ENCODE data around the gene HMX3. TPM values are rescaled to one million over a fixed set of nuclear protein-coding genes. Genes with fewer than 3 reads are reported as not detected.

The HMX3 gene
- total RNA-seq, 1 donor from 2014 or later: not detected

DNA sequence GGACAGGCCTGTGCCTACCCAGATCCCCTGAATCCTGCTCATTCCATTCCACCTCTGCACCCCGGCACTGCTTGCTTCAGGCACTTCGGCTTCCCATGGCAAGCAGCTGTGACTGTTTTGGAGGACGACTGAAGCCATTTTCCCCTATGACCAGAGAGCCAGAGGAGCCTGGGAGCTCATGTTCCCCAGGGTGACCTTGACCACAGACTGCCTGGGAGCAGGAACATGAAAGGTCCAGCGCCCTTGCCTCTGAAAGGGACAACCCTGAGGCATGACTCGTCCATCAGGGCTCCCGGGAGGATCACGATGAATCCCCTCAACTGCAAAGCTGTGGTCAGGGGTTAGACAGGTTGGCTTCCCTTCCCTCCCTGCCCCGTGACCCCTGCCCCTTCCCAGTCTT, 16.7 kb upstream of the HMX3 start:
- no peak for DNase-seq (ENCODE audit: low spot score)
- peaks cover 3% of the 10 kb centered on the region for H3K4me1 Mint-ChIP-seq (ENCODE audit: unreplicated experiment)
- no peaks in the 10 kb centered on the region for H3K9me3 Mint-ChIP-seq (ENCODE audit: unreplicated experiment)
- H3K36me3 Mint-ChIP-seq (ENCODE audit: low read depth, unreplicated experiment): no peaks in the 10 kb centered on the region
- peaks cover 5% of the 10 kb centered on the region for H3K27me3 Mint-ChIP-seq (ENCODE audit: unreplicated experiment)
- H3K27ac Mint-ChIP-seq (ENCODE audit: unreplicated experiment): no peak overlapping the region
- TF ChIP-seq, protein P1, sequence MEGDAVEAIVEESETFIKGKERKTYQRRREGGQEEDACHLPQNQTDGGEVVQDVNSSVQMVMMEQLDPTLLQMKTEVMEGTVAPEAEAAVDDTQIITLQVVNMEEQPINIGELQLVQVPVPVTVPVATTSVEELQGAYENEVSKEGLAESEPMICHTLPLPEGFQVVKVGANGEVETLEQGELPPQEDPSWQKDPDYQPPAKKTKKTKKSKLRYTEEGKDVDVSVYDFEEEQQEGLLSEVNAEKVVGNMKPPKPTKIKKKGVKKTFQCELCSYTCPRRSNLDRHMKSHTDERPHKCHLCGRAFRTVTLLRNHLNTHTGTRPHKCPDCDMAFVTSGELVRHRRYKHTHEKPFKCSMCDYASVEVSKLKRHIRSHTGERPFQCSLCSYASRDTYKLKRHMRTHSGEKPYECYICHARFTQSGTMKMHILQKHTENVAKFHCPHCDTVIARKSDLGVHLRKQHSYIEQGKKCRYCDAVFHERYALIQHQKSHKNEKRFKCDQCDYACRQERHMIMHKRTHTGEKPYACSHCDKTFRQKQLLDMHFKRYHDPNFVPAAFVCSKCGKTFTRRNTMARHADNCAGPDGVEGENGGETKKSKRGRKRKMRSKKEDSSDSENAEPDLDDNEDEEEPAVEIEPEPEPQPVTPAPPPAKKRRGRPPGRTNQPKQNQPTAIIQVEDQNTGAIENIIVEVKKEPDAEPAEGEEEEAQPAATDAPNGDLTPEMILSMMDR (IDR thresholded peaks at IDR 0.05; ENCODE audit: unreplicated experiment): no peak
- H3K4me3 Mint-ChIP-seq (ENCODE audit: unreplicated experiment): no peak overlapping the region

DNA sequence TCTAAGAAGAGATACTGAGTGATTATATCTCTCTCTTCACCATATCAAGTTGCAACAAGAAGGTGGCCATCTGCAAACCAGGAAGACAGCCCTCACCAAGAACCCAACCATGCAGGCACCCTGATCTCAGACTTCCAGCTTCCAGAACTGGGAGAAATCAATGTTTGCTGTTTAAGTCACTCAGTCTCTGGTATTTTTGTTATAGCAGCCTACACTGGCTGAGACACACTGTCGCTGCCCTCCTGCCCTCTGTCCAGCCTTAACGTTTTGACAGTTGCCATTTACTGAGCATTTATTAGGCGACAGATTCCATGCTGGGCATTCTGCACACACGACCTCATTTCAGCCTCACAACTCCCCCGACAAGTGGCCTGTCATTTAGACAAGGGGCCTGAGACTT, 9.5 kb upstream of the HMX3 start:
- TF ChIP-seq, protein P1 (IDR thresholded peaks at IDR 0.05; ENCODE audit: unreplicated experiment): no peak
- H3K36me3 Mint-ChIP-seq (ENCODE audit: low read depth, unreplicated experiment): no peaks in the 10 kb centered on the region
- H3K9me3 Mint-ChIP-seq (ENCODE audit: unreplicated experiment): no peaks in the 10 kb centered on the region
- H3K4me1 Mint-ChIP-seq (ENCODE audit: unreplicated experiment): peaks cover 7% of the 10 kb centered on the region
- DNase-seq (ENCODE audit: low spot score): no peak
- peaks cover 8% of the 10 kb centered on the region for H3K27me3 Mint-ChIP-seq (ENCODE audit: unreplicated experiment)
- H3K4me3 Mint-ChIP-seq (ENCODE audit: unreplicated experiment): no peak overlapping the region
- H3K27ac Mint-ChIP-seq (ENCODE audit: unreplicated experiment): no peak overlapping the region

DNA sequence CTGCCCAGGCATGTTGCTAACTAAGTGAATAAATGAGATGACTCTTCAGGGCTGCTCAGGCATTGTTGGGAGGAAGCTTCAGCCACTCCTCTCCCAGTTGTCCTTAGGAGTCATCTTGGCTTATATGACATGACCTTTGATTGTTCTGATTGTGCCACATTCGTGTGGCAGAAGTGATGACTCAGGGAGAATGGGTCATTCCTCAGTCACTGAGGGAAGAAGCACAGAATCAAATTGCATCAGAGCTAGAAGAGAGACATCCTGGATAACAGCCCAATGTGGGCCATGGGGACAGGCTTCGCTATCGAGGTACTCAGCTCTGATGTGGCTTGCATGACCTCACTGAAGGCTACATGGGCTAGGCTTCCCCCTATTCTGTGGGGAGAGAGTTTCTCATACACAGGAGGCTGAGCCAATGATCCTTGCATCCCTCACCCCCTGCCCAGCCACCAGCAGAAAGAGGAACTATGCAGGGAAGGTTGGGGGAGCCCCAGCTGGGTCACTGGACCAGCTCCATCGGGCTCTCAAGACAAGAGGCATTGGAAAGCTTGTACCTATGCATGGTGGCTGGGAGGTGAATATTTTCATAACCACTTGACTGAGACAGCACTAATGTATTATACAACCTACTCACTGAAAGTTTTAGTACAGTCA, 6.0 kb upstream of the HMX3 start:
- H3K27ac Mint-ChIP-seq (ENCODE audit: unreplicated experiment): no peak overlapping the region
- TF ChIP-seq, protein P1 (IDR thresholded peaks at IDR 0.05; ENCODE audit: unreplicated experiment): no peak
- H3K36me3 Mint-ChIP-seq (ENCODE audit: low read depth, unreplicated experiment): no peaks in the 10 kb centered on the region
- peaks cover 22% of the 10 kb centered on the region for H3K4me1 Mint-ChIP-seq (ENCODE audit: unreplicated experiment)
- no peak for DNase-seq (ENCODE audit: low spot score)
- H3K27me3 Mint-ChIP-seq (ENCODE audit: unreplicated experiment): peaks cover 20% of the 10 kb centered on the region
- H3K4me3 Mint-ChIP-seq (ENCODE audit: unreplicated experiment): no peak overlapping the region
- no peaks in the 10 kb centered on the region for H3K9me3 Mint-ChIP-seq (ENCODE audit: unreplicated experiment)

DNA sequence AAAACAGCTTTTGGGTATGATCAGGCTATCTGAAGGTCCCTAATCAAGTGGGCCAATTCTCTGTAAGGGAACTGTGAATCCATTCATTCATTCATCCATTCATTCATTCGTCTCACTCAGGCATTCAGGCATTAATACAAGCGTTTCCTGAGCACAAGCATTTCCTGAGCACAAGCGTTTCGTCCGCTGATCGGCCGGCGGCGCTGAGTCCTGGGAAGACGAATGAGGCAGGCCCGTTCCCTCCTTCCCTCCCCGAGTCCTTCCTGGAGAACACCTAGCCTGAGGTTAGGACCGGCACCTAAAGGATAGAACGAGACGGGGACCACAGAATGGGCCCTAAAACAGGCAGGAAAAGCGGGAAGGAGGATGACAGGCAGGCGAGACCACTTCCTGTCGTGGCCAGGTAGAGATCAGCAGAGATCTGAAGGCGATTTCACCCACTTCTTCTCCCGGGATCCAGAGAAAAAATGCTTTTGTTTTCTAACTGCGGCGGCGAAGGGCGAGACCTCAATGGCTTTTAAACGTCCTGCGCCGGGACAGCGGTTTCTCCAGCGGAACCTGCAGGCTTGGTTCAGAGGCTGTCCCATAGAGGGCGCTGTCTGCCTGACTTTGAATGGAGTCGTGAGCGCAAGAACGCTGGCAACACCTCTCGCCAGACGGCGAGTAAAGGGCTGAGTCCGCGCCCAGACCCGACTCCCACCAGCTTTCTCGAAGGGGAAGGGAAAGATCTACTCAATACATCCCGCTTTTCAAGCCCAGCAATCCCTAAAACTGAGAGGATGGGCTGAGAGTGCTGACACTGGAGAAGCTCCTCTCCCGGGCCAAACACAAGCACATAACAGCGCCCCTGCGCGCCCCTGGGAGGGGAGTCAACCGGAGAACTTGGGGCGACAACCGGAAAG, 2.9 kb upstream of the HMX3 start:
- peak overlapping the region; percentile 64 for H3K4me3 Mint-ChIP-seq (ENCODE audit: unreplicated experiment)
- TF ChIP-seq, protein P1 (IDR thresholded peaks at IDR 0.05; ENCODE audit: unreplicated experiment): peak; percentile 93

More for the DNA sequence above, 2.9 kb upstream of the HMX3 start:
- Mint-ChIP-seq H3K4me1 (ENCODE audit: unreplicated experiment) (peaks cover 19% of the 10 kb centered on the region), H3K36me3 (ENCODE audit: low read depth, unreplicated experiment) (no peaks in the 10 kb centered on the region), H3K9me3 (ENCODE audit: unreplicated experiment) (no peaks in the 10 kb centered on the region), H3K27me3 (ENCODE audit: unreplicated experiment) (peaks cover 15% of the 10 kb centered on the region), H3K27ac (ENCODE audit: unreplicated experiment) (no peak overlapping the region)
- peak; percentile 94 for DNase-seq (ENCODE audit: low spot score)
